HG02973 (cell line): Measurements from ENCODE around the gene WDR88.
"Not testable (repeated sequence)": the region's sequence is repeated elsewhere in the genome, so short reads cannot be mapped to it uniquely, and the experiment has no call there.

Experiments used
- ATAC-seq: cut with Tn5 transposase; IDR thresholded peaks from one replicate; pipeline ENCODE4 v1.9.1; 2021; ENCODE audit warnings: moderate library complexity; ENCODE audit not compliant: unreplicated experiment

The WDR88 gene

DNA sequence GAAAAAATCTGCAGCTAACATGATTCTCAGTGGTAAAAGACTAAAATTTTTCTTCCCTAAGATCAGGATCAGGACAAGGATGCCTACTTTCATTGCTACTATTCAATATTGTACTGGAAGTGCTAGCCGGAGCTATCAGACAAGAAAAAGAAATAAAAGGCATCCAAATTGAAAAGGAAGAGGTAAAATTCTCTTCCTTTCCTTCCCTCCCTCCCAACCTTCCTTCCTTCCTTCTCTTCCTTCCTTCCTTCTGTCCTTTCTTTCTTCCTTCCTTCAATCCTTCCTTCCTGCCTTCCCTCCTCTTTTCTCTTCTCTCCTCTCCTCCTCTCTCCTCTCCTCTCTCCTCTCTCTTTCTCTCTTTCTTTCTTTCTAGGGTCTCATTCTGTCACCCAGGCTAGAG is 35.5 kb downstream of the WDR88 start:
- ATAC-seq = no peak

DNA sequence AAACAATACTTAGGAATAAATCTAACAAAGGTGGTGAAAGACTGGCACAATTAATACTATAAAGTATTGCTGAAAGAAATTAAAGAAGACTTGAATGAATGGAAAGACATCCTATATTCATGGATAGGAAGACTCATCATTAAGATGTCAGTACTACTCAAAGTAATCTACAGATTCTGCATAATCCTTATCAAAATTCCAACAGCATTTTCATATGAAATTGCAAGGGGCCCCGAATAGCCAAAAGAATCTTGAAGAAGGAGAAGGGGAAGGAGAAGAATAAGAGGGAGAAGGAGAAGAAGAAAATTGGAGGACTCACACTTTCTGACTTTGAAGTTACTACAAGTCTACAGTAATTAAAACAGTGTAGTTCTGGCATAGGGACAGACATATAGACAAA is 36.6 kb downstream of the WDR88 start:
- no peak for ATAC-seq

DNA sequence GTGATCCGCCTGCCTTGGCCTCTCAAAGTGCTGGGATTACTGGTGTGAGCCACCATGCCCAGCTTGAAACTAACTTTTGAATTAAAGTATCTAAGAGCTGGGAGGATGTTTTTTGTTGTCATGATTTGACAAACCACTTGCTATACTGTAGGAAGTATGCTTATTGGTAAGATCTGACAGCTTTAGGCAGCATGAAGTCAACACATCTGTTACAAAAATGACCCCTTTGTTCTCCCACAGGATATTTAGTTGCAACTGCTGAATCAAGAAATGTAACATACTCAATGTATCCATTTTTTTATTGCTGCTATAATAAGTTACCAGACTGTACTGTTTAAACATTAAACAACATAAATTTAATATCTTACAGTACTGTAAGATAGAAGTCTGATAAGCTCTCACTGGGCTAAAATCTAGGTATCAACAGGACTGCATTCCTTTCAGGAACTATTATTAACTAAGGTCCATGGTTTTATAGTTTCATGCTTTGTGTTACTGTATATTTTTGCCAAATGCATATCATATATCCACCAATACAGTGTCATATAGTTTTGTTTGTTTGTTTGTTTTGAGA is 39.4 kb downstream of the WDR88 start:
- ATAC-seq = no peak

DNA sequence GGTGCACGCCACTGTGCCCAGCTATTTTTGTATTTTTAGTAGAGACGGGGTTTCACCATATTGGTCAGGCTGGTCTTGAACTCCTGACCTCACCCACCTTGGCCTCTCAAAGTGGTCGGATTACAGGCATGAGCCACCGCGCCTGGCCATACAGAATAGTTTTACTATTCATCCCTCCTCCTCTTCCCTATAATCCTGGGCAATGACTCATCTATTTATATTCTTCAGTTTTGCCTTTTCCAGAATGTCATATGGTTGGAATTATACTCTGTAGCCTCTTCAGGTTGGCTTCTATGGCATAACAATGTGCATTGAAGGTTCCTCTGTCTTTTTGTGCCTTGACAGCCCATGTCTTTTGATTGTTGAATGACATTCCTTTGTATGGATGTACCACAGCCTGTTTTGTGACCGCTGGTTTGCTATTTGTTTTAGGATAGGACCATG is 40.0 kb downstream of the WDR88 start:
- ATAC-seq = no peak

DNA sequence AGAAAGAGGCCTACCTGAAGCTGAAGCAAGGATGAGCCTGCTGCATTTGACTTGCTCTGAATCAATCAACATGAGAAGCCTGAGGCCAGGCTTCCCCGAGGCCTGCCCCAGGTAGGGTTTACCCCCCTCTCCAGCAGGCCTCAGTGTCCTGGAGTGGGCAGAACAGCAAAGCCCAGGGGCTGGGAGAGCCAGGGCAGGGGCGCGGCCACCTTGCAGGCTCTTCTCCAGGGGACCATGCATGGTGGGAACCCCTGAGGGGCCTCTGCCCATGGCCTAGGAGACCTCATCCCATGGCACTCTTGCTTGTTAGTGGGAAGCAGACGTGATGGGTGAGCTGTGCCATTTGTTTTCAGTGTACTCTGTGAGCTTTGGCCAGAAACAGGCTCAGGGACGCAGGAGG is 42.3 kb downstream of the WDR88 start:
- no peak for ATAC-seq

DNA sequence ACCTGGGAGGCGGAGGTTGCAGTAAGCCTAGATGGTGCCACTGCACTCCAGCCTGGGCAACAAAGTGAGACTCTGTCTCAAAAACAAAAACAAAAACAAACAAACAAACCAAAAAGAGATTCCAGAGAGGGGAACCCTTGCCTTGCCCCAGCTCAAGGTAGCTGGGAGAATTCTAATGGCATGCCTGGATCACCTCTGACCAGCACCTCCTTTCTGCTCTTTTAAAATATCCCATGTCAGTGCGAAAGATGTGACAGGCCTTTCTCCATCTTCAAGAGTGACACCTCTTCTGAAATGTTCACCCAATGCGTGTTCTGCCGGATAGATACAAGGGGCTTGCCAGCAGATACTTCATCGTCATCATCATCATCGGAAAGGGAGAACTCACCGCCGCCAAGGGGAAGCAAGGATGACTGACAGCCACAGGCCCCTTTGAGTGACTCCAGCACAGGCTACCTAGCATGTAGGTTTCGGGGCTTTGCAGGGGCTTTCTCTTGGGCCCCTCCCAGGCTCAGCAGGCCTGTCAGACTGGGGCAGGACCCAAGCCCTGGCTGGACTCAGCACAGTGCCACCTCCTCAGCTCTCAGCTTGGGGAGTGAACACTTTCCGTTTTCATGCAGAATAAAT is 43.4 kb downstream of the WDR88 start:
- ATAC-seq = no peak

DNA sequence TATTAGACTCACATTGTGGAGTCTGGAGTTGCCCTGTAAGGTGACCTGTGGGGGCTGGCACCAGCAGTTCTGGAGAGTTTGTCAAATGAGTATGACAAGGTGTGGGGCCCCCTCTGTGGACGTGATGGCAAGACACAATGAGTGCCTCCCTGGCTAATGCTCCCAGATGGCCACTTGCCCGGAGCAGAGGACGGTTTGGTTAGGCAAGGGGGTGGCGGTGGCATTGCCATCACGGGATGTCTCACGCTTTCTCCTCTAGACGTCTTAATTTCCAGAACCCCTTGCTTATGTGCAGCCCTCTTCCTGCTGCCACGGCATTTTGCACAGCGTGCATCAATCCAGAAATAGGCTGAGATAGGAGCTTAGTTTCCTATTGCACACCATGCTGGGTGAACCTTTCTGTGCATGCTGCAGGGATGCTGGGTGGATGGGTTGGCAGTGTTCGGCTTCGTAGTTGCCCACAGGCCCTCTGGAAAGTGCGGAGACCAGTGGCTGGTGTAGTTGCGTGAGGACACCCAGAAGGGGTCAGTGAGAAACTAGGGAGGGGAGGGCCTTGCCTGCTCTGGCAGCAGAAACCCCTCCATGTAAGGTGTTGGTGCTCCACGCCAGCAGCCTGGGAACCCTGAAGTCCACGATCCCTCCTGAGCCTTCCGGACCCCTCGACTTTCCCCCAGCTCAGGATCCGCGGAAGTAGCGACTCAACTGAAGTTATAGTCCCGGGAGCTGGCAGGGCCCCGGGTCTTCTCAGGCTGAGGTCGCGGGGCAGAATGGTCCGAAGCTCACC is 44.2 kb downstream of the WDR88 start:
- no peak for ATAC-seq

DNA sequence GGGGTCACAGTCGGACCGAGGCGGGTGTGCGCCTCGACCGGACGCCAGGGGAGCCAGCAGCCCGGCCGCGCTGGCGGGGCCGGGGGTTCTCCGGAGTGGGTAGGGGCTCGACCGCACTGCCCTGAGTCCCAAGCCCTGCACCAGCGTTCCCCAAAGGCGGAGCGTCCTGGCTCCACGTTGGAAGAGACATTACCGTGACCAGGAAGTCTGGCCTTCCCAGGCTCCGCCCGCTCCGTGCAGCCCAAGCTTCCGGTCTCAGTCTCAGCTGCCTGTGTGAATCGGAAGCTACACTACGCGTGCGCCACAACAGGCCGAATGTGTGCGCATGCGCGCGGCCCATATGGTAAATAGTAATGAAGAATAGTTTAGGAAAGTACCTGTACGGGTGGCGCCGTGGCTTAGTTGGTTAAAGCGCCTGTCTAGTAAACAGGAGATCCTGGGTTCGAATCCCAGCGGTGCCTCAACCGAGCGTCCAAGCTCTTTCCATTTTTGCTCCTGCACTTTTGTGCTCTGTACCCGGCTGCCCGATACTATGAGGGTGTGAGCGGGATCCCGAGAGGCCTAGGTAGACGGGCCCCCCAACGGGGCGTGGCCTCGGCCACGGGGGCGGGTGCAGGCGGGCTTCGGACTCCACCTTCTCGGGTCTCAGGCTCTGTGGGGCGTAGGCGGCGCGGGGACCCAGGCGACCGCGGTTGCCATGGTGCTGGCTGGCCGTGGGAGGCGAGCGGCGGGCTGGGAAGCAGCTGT is 44.9 kb downstream of the WDR88 start:
- peak; percentile 82 for ATAC-seq

DNA sequence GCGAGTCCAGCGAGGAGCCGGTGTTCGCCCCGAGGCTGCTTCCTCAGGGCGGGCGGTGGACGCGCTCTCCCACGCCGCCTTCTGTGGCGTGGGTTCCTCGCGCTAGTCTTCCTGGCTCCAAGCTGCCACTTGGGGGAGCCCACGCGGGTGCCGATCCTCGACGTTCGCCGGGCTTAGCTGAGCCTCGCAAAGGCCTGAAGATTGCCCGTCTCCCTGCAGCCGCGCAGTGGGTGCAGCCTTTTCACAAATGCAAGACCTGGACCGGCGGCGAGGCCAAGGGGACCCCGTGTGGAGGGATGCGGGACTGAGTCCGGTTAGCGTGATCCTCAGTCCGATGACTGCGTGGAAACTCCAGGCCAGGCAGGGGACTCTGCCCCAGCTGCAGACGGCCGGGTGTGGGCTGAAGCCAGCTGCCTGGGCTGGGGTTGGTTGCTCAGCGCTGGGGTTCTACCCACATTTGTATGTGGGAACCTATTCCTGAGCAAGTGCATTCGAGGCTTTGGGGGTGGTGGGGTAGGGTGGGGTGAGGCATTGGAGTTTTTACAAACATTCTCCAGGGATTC is 45.6 kb downstream of the WDR88 start:
- ATAC-seq = peak; percentile 17

DNA sequence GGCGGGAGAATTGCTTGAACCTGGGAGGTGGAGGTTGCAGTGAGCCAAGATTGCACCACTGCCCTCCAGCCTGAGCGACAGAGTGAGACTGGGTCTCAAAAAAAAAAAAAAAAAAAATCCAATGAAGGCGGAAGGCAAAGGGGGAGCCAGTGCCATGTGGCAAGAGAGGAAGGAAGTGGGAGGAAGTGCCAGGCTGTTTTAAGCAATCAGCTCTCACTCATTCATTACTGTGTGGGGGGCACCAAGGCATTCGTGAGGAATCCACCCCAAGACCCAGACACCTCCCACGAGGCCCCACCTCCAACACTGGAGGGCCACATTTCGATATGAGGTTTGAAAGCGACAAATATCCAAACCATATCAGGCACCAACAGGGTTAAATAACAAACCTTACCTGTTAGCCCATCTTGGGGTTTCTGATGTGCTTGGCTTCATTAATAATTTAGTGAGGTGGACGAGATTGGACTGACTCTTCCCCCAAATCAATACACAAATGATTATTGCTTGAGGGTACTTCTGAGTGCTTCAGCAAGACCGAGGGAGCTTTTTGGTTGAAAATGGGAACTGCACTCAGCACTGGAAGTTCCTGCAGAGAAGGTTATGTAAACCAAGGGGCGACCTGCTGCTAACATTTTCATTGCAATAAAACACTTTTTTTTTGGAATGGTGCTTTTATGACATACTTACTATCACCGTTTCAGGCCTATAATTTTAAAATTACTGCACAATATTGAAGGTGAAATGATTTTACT is 54.7 kb downstream of the WDR88 start:
- no peak for ATAC-seq

DNA sequence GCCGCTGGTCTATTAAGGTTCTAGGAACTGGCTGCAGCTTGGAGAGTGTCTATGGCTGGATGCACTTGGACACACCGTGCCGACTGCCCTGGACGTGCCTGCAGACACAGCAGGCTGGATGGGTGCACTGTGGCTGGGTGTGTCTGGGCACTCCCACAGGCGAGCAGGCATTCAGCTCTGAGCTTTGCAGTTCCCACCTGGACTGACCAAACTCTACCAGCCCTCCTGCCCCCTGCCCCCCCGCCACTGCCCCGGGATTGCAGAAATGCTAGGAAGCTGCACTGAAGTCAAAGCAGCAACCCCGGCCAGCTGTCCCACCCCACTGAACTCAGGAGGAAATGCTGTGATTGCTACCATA is 55.2 kb downstream of the WDR88 start:
- ATAC-seq = no peak

DNA sequence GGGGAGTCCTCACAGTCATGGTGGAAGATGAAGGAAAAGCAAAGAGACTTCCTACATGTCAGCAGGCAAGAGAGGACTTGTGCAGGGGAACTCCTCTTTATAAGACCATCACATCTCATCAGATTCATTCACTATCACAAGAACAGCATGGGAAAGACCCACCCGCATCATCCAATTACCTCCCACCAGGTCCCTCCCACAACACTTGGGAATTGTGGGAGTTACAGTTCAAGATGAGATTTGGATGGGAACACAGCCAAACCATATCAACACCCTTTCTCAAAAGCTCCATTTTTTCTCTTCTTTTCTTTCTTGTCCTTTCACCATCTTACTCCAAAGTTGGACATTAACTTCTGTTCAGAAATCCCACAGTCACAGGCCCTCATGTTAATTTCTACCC is 57.5 kb downstream of the WDR88 start:
- ATAC-seq = no peak

DNA sequence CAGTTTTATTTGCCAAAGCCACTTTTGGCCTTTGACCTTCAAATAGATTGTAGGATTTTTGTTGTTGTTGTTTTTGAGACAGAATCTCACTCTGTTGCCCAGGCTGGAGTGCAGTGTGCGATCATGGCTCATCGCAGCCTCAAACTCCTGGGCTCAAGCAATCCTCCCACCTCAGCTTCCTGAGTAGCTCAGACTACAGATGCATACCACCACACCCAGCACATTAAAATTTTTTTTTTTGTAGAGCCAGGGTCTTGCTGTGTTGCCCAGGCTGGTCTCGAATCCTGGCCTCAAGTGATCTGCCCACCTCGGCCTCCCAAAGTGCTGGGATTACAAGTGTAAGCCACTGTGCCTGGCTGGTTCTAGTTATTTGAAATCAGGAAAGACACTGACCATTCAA is 59.2 kb downstream of the WDR88 start:
- ATAC-seq = not testable (repeated sequence)

DNA sequence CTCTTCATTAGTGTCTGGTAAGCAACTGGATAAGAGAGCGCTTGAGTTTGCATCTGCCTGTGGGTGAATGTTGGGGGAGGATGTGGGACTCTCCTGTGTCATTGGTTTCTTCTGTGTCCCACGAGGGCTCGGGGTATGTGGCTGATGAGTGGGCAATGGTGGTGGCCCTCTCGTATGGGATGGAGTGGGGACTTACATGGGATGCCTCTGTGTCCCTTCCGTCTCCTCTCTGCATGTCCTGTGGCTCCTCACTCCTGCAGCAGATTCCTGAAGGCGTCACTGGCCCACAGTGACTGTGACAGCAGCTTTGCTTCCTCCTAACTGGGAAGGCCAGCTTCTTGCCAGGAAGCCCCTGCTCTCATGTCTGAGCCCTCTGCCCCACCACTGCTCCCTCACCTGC is 59.6 kb downstream of the WDR88 start:
- no peak for ATAC-seq

DNA sequence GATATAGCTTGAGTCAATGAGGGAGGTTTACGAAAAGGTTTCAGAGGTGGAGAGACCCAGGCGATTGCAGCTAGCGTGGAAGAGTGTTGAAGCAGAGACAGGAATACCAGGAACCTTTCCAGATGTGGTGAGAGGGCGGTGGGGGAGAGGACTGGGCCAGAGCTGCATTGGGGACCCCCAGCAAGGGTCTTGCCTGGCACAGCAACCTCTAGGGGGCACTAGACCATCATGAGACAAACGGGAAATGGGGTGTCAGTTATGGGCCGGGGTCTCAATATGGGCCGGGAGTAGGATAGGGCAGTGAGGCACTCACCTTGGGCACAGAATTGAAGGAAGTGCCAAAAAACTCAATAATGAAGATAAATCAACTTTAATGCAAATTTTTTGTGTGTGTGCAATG is 60.1 kb downstream of the WDR88 start:
- no peak for ATAC-seq

DNA sequence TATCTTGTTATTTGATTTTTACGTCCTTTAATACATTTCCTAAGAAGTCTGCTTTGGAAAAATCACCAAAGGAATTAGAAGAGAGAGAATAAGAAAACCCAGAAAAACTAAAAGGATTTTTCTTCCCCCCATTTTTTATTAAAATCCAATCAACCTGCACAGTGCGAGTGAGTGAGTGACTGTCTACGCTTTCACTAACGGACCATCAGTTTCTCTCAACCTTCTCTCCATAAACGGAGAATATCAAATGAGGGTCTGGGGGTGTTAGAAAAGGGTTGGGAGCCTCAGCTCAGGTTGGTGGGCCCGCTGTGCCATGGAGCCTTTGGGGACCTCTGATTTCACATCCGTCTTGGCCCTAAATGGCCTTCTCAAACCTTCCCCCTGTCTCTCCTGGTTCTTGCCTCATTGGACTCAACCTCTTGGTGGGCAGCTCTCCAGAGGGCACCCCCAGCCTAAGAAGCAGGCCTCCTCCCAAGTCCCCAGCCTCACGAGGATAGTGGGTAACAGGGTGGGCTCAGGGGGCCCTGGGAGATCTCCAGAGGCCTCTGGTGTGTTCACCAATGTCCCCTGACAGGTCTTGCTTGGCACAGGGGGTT is 61.5 kb downstream of the WDR88 start:
- no peak for ATAC-seq

DNA sequence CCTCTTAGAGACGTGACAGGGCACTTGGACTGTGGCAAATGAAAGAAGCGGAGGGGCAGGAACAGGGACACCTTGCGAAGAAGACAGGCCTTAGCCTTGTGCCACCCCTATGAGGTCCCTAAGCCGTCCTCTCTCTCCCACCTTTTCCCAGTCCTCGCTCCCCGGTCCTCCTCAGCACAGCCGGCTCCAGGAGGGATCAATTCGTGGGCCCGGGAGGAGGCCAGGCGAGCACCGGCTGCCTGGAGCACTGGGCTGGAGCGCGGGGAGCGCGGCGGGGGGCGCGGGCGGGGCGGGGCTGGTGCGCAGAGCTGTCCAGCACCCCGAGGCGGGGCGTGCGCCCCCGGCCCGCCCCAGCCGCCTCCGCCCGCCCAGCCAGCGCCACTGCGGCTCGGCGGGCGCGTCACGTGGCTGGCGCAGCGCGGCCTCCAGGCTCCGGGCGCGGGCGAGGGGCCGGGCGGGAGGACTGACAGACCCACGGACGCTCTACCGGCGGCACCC is 62.0 kb downstream of the WDR88 start, which contains the start of gene LRP3:
Gene LRP3 (plus strand): TSS at position 466 of the 498 bp plus-strand sequence. CDS start 456 bp downstream, outside the sequence.
- ATAC-seq = no peak

DNA sequence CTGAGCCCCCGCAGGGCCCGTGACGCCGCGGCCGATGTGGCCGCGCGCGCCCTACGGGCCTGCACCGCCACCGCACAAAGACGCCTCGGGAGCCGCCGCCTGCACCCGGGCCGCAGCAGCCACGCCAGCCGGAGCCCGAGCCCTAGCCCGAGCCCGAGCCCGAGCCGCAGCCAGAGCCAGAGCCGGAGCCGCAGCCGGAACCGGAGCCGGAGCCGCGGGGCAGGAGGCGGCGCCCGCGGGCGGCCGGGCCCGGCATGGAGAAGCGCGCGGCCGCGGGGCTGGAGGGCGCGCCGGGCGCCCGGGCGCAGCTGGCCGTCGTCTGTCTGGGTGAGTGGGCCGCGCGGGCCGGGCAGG is 62.6 kb downstream of the WDR88 start:
- no peak for ATAC-seq

DNA sequence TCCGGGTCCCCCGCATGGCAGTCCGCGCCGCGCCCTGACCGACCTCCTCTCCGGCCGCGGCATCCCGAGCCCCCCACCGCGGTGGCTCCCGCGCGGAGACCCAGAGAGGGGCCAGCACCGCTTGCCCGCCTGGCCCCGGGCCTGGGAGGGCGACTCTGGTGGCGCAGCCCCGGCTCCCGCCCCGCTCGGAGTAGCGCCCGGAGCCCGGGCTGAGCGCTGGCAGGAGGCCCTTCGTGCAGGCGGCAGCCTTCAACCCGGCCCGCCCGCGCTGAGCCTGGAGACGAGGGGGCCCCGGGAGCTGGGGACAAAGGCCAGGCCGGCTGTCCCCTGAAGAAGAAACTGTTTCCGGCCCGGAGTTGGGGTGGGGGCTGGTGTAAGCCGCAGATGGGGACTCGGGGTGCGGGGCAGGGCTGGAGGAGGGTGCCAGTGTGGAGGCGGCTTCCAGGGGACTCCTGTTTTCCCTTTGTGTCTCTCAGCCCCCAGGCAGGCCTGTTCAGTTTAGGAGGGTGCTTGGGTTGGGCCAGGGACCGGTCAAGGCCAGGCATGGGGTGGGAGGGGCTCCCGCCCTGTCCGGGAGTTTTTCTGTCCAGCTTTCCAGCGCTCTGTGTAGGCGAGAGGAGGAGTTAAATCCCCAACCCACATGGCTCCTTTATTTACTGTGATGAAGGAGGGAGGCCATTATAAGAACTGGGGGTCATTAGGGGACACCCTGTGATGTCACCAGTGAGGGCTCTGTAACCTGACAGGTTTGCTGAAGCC is 63.2 kb downstream of the WDR88 start:
- ATAC-seq = no peak
